Measurements from ENCODE around the gene TUBA3E. TPM values are rescaled to one million over a fixed set of nuclear protein-coding genes. Genes with fewer than 3 reads are reported as not detected.
A peak's percentile ranks its signal among the peaks of the same experiment; 100 is the strongest.
"Not testable (repeated sequence)": the region's sequence is repeated elsewhere in the genome, so short reads cannot be mapped to it uniquely, and the experiment has no call there.

Gene TUBA3E
- total RNA-seq, 2 experiments from 2014 or later = not detected

- Mint-ChIP-seq H3K9me3 (no peaks in the 10 kb centered on the region), H3K4me3 (no peak overlapping the region), H3K27me3 (no peaks in the 10 kb centered on the region), H3K36me3 (ENCODE audit: low read depth) (peaks cover 11% of the 10 kb centered on the region), H3K27ac (no peak overlapping the region), H3K4me1 (peaks cover 21% of the 10 kb centered on the region)
- no peak for DNase-seq
- ChIA-PET CTCF (interaction anchor here (1.4 to 1.9 kb wide), 2 partner anchors 26 to 178 kb away, joined by 5 to 12 read pairs; partner anchors contain the start of gene SMPD4), POLR2A (interaction anchor here (0.6 to 1.4 kb wide), 2 partner anchors 26 to 179 kb away, joined by 3 to 4 read pairs; partner anchors contain the start of gene SMPD4)
Measured at GRCh38 chr2:130154773-130155765, 43.2 kb downstream of the TUBA3E start.

- DNase-seq, H3K4me3 Mint-ChIP-seq, H3K27me3 Mint-ChIP-seq, H3K27ac Mint-ChIP-seq, CTCF ChIA-PET, H3K9me3 Mint-ChIP-seq: not testable (repeated sequence)
- Mint-ChIP-seq H3K36me3 (ENCODE audit: low read depth) (peaks cover 12% of the 10 kb centered on the region), H3K4me1 (peaks cover 18% of the 10 kb centered on the region)
- POLR2A ChIA-PET = interaction anchor here (0.7 kb wide), 1 partner anchor 27 kb away, joined by 3 read pairs; the partner anchor contains the start of gene SMPD4
Measured at GRCh38 chr2:130154423-130154770, 43.8 kb downstream of the TUBA3E start.

DNA sequence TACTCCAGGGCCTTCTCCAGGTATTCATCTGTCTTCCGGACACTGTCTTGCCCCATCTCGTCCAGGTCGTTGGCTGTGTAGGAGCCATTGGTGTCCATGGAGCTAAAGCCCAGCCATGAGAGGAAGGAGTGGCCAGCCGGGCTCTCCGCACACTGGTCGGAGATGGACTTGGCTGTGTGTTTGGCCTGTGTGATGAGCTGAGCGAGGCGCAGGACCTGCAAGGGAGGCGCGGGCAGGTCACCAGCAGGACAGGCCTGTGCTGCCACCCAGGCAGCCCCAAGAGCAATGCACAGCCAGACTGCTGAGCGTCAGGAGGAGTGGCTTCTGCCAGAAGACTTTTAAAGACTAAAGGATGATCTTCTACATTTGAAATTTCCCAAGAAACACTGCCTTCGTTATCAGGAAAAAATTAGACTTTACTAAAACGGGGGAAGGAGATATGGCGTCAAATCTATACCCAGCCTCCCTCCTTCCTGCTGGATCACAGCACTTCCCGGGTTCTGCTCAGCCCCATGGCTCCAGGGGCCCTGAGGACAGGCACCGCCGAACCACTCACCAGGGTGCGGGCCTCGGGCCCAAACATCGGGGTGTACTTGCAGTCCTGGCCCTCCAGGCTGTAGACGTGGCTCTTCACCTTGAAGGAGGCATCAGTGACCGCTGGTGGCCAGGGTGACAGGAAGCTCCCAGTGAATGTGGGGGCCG is 44.4 kb downstream of the TUBA3E start:
- peaks cover 12% of the 10 kb centered on the region for H3K36me3 Mint-ChIP-seq (ENCODE audit: low read depth)
- CTCF ChIA-PET, H3K27ac Mint-ChIP-seq, H3K4me3 Mint-ChIP-seq, H3K9me3 Mint-ChIP-seq, DNase-seq, H3K27me3 Mint-ChIP-seq: not testable (repeated sequence)
- POLR2A ChIA-PET = interaction anchor here (0.7 kb wide), 1 partner anchor 28 kb away, joined by 3 read pairs; the partner anchor contains the start of gene SMPD4
- peaks cover 17% of the 10 kb centered on the region for H3K4me1 Mint-ChIP-seq

- Mint-ChIP-seq H3K36me3 (ENCODE audit: low read depth) (peaks cover 12% of the 10 kb centered on the region), H3K4me3 (no peak overlapping the region), H3K9me3 (no peaks in the 10 kb centered on the region), H3K4me1 (peaks cover 13% of the 10 kb centered on the region), H3K27ac (no peak overlapping the region), H3K27me3 (no peaks in the 10 kb centered on the region)
- ChIA-PET POLR2A (interaction anchor here (0.8 kb wide), 1 partner anchor 28 kb away, joined by 3 read pairs; the partner anchor contains the start of gene SMPD4), CTCF (no interaction called here)
- no peak for DNase-seq
Measured at GRCh38 chr2:130152816-130153595, 45.2 kb downstream of the TUBA3E start.

GRCh38 chr2:130152136-130152815 is 46.0 kb downstream of the TUBA3E start:
- H3K27me3 Mint-ChIP-seq, H3K4me1 Mint-ChIP-seq, CTCF ChIA-PET, H3K4me3 Mint-ChIP-seq, DNase-seq, H3K9me3 Mint-ChIP-seq, H3K27ac Mint-ChIP-seq: not testable (repeated sequence)
- POLR2A ChIA-PET = interaction anchor here (0.8 kb wide), 1 partner anchor 29 kb away, joined by 3 read pairs; the partner anchor contains the start of gene SMPD4
- peaks cover 12% of the 10 kb centered on the region for H3K36me3 Mint-ChIP-seq (ENCODE audit: low read depth)

DNA sequence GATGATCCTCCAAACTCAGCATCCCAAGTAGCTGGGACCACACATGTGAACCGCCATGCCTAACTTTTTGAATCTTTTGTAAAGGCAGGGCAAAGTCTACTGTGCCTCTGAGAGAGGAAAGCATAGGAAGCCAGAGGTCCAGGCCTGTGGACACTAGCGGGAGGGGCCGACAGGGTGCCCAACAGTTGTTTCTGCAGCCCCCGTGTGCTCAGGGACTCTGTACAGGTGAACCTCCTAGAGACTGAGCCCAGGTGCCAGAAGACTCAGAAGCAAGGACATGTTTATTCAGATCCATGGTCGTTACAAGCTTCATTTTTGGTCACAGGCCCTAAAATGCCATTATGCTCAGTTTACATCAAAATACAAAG is 47.1 kb downstream of the TUBA3E start:
- H3K9me3 Mint-ChIP-seq, H3K27me3 Mint-ChIP-seq, H3K27ac Mint-ChIP-seq, H3K4me1 Mint-ChIP-seq, H3K4me3 Mint-ChIP-seq, DNase-seq, CTCF ChIA-PET, POLR2A ChIA-PET: not testable (repeated sequence)
- peaks cover 12% of the 10 kb centered on the region for H3K36me3 Mint-ChIP-seq (ENCODE audit: low read depth)

DNA sequence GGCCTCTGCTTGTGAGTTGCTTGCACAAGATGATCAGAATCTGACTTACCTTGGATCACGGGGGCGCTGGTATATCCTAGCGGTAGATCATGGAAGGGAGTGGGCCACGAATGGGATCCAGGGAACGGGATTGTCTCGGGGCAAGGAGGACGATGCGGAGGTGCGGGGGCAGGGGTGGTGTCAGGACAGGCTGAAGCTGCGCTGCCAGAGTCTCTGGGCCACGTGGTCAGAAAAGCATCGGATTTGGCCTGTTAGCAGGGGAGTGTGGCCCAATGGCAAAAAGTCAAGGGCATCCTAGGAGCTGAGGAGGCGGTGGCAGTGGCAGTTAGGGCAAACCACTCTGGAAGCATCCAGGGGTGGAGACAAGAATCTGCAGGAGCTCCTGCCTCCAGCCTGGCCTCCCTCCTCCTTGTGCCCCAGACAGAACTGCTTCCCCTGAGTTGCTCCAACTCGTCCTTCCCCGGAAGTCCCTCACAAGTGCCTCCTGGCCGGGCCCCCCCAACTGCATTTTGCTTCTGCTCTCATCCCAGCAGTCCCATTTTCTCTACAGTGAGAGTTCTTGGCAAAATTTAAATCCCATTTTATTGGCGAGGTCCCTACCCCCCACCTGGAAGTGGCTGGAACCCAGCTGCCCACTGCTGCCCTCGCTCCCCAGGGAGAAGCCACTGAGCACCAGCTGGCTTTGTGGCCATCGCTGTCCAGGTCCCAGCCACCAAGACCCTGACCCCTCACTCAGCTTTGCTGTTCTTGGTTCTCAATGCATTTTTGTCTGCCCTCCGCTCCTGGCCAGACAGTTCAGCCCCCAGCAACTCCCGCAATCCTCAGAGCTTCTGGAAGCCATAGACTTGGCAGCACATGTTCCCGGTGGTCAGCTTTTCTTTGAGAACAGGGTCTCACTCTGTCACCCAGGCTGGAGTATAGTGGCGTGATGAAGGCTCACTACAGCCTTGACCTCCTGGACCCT is 47.8 kb downstream of the TUBA3E start:
- CTCF ChIA-PET = no interaction called here
- peaks cover 5% of the 10 kb centered on the region for H3K27me3 Mint-ChIP-seq
- H3K36me3 Mint-ChIP-seq (ENCODE audit: low read depth) = peaks cover 12% of the 10 kb centered on the region
- H3K4me3 Mint-ChIP-seq = no peak overlapping the region
- POLR2A ChIA-PET = no interaction called here
- H3K9me3 Mint-ChIP-seq = no peaks in the 10 kb centered on the region
- H3K4me1 Mint-ChIP-seq = peaks cover 6% of the 10 kb centered on the region
- H3K27ac Mint-ChIP-seq = no peak overlapping the region
- DNase-seq = no peak

DNA sequence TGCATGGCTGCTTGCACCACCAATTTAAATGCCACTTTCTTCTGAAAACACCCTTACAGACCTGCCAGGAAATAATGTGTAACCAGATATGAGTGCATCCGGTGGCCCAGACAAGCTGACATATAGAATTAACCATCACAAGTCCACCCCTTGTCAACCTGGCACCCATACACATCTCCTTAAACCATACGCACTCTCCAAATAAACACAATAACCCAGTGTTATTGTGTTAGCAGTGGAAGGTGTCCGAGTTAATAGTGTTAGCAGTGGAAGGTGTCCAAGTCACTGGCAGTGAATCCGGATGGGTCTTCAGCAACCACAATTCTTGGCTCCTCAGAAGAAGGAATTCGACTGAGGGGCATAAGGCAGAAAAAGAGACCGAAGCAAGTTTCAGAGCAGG is 49.7 kb downstream of the TUBA3E start:
- CTCF ChIA-PET; H3K27me3 Mint-ChIP-seq; H3K4me3 Mint-ChIP-seq; H3K9me3 Mint-ChIP-seq; DNase-seq; H3K27ac Mint-ChIP-seq; POLR2A ChIA-PET; H3K36me3 Mint-ChIP-seq (ENCODE audit: low read depth): not testable (repeated sequence)
- H3K4me1 Mint-ChIP-seq = peaks cover 12% of the 10 kb centered on the region

- peak within 1 kb of the TSS; percentile 68 for H3K4me3 Mint-ChIP-seq
- H3K36me3 Mint-ChIP-seq (ENCODE audit: low read depth); POLR2A ChIA-PET; H3K27ac Mint-ChIP-seq; CTCF ChIA-PET; H3K9me3 Mint-ChIP-seq: not testable (repeated sequence)
- DNase-seq = peak; percentile 64
- H3K4me1 Mint-ChIP-seq = peaks cover 19% of the 10 kb centered on the region
- H3K27me3 Mint-ChIP-seq = peaks cover 10% of the 10 kb centered on the region
Measured at GRCh38 chr2:130145006-130145414, 53.2 kb downstream of the TUBA3E start, which contains the start of gene CCDC74B. Gene CCDC74B (minus strand): TSS chr2:130145112. CDS start chr2:130144996, 116 bp downstream.

DNA sequence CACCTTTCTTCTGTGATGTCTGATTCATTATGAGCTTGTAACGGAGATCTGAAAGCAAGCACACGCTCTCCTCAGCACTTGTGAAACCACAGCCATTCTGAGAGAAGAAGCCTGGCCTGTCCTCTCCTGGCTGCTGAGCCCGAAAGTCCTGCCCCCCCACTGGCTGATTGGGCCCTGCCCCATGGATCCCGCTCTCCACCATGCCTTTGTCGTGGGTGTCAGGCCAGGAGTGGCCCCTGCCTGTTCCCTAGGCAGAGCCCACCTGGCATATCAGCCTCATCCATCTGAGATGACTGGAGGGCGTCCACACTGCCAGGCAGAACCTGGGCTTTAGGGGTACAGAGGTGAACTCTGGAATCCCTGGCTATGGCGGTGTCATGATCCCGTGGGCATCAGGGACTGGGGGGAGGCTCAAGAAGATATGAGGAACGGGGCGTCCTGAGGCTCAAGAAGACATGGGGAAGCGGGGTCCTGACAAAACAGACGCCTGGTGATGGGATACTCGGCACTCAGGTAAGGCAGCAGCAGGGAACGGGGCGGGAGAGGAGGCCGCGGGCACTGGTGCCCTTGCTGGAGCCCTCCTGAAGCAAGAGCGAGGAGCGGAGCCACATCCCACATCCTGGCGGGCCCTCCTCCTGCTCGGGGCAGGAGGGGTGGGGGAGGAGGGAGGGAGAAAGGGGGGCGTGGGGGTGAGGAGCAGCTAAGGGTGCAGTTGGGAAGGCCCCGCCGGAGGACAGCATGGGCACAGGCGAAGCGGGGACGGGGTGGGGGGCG is 54.8 kb downstream of the TUBA3E start:
- peaks cover 16% of the 10 kb centered on the region for H3K4me1 Mint-ChIP-seq
- H3K27ac Mint-ChIP-seq; DNase-seq; H3K9me3 Mint-ChIP-seq; CTCF ChIA-PET; H3K36me3 Mint-ChIP-seq (ENCODE audit: low read depth); POLR2A ChIA-PET: not testable (repeated sequence)
- H3K27me3 Mint-ChIP-seq = peaks cover 10% of the 10 kb centered on the region
- peak overlapping the region; percentile 48 for H3K4me3 Mint-ChIP-seq

Measured in activated CD4-positive, alpha-beta memory T cell treated with anti-CD3 and anti-CD28 coated beads, Interleukin-2, amount 10 ng/mL, durations not matched to agents 7 days and 5 days (primary cell).